Upper lobe of left lung (tissue), 6 donors: ENCODE results near the gene ATG5. TPM values are rescaled to one million over a fixed set of nuclear protein-coding genes. Genes with fewer than 3 reads are reported as not detected.

Experiments
- ATAC-seq, 2 donors: fragments of 200-7000 bp; cut with Tn5 transposase; one replicate each; pipeline ENCODE4 v1.9.1; 2022; ENCODE audit warnings: mild to moderate bottlenecking in 2 of 2, moderate library complexity in 2 of 2; ENCODE audit not compliant: low FRiP score in 2 of 2
- DNase-seq, 2 donors: peaks; one replicate each; pipeline ENCODE4 v3.0.0-alpha.2; 2019 to 2020
- H3K27ac ChIP-seq, 4 donors: fragments of 200-600 bp; sonication (generic); one replicate each; pipeline ENCODE4 v1.5.1; 2016 to 2019
- H3K27me3 ChIP-seq, 4 donors: fragments of 200-600 bp; sonication (generic); one replicate each; pipeline ENCODE4 v1.5.1; 2017 to 2019
- H3K36me3 ChIP-seq, 4 donors: fragments of 200-600 bp; sonication (generic); one replicate each; pipeline ENCODE4 v1.5.1; 2016 to 2019
- H3K4me1 ChIP-seq, 4 donors: fragments of 200-600 bp; sonication (generic); one replicate each; pipeline ENCODE4 v1.5.1; 2018 to 2019
- H3K4me3 ChIP-seq, 4 donors: fragments of 200-600 bp; sonication (generic); one replicate each; pipeline ENCODE4 v1.5.1; 2017 to 2019; ENCODE audit warnings: mild to moderate bottlenecking in 2 of 4, moderate library complexity in 1 of 4
- H3K9me3 ChIP-seq, 4 donors: fragments of 200-600 bp; sonication (generic); one replicate each; pipeline ENCODE4 v1.5.1; 2018 to 2019
- EP300 ChIP-seq, 4 donors: sonication (generic); formaldehyde crosslinking; IDR thresholded peaks; one replicate each; pipeline ENCODE4 v1.5.1; 2017; ENCODE audit warnings: antibody characterized with exemption in 4 of 4, control low read depth in 2 of 4
- POLR2A ChIP-seq, 4 donors: fragments of 450-650 bp; IDR thresholded peaks; one replicate each; pipeline ENCODE4 v1.5.1; 2016 to 2017; ENCODE audit warnings: antibody characterized with exemption in 4 of 4, mild to moderate bottlenecking in 2 of 4
- POLR2AphosphoS5 ChIP-seq, 2 donors: sonication (generic); formaldehyde crosslinking; IDR thresholded peaks; one replicate each; pipeline ENCODE4 v1.5.1; 2017; ENCODE audit warnings: antibody characterized with exemption in 2 of 2
- WGBS, 2 donors: methylation state at CpG; one replicate each; pipeline ENCODE4 v1.1.5; 2017 to 2018; 5-methylcytosine and 5-hydroxymethylcytosine counted together
- total RNA-seq, 6 donors: library from RNA; depleted of rRNA in 4 of 6; stranded (reverse); fragments of >200 nt in 4 of 6; gene quantifications; one replicate each; pipeline versions ENCODE4 v1.1.0 to v1.2.1, GENCODE V29; 2016 to 2021
- TF ChIP-seq, protein P1 (sequence below), 6 experiments: fragments of 450-650 bp in 4 of 6; fragments of 200-600 bp in 2 of 6; sonication (generic) in 2 of 6; IDR thresholded peaks; one replicate each; pipeline ENCODE4 v1.5.1; 2016 to 2019; ENCODE audit warnings: antibody characterized with exemption in 6 of 6
- donor health status: DM: no; HTN: no; CAD: no; lungs with moderate emphysema.
- donor health status: DM: no; HTN: yes; CAD: no; lungs with severe emphysema.

Gene ATG5
- total RNA-seq, 6 donors from 2014 or later = 25.8 to 55.1 (median 28.7) TPM

DNA sequence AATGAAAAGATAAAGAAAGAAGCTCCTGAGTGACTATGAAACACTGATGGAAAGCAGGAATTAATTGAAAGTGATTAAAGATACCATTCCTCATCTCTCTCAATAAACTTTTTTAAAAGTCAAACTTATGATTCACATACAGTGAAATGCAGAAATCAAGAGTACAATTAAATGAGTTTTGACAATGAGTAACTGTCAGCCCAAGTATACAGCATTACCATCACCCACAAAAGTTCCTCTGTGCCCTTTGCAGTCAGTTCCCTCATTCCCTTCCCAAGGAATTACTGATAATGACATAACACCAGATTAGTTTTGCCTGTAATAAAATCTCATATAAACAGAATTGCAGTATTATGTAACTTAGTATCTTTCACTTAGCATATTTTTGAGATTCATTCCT, 44.5 kb downstream of the ATG5 start:
- no peak for DNase-seq
- H3K36me3 ChIP-seq = peaks cover 0 to 24% (median 1%) of the 10 kb centered on the region in 4 donors
- no peak for ATAC-seq

GRCh38 chr6:106279179-106279578, 46.4 kb downstream of the ATG5 start:
- DNase-seq (no peak), ATAC-seq (no peak)
- Histone ChIP-seq H3K4me1 (peaks cover 0 to 4% (median 2%) of the 10 kb centered on the region in 4 donors), H3K27ac (no peak overlapping the region), H3K36me3 (peaks cover 0 to 24% (median 1%) of the 10 kb centered on the region in 4 donors), H3K9me3 (no peaks in the 10 kb centered on the region), H3K27me3 (no peaks in the 10 kb centered on the region), H3K4me3 (no peak overlapping the region)
- WGBS, 2 donors = 67 to 71% methylated on average over 1 of the region's 1 CpG
- TF ChIP-seq POLR2AphosphoS5 (IDR thresholded peaks at IDR 0.05) (no peak), EP300 (IDR thresholded peaks at IDR 0.05) (no peak), POLR2A (IDR thresholded peaks at IDR 0.05) (no peak)

More for the DNA sequence above, 44.5 kb downstream of the ATG5 start:
- no peaks in the 10 kb centered on the region for H3K27me3 ChIP-seq
- H3K9me3 ChIP-seq = no peaks in the 10 kb centered on the region
- H3K27ac ChIP-seq = no peak overlapping the region
- H3K4me1 ChIP-seq = peaks cover 0 to 3% (median 0%) of the 10 kb centered on the region in 4 donors
- TF ChIP-seq EP300 (IDR thresholded peaks at IDR 0.05) = no peak
- TF ChIP-seq POLR2A (IDR thresholded peaks at IDR 0.05) = no peak
- no peak for TF ChIP-seq POLR2AphosphoS5 (IDR thresholded peaks at IDR 0.05)
- TF ChIP-seq, protein P1, sequence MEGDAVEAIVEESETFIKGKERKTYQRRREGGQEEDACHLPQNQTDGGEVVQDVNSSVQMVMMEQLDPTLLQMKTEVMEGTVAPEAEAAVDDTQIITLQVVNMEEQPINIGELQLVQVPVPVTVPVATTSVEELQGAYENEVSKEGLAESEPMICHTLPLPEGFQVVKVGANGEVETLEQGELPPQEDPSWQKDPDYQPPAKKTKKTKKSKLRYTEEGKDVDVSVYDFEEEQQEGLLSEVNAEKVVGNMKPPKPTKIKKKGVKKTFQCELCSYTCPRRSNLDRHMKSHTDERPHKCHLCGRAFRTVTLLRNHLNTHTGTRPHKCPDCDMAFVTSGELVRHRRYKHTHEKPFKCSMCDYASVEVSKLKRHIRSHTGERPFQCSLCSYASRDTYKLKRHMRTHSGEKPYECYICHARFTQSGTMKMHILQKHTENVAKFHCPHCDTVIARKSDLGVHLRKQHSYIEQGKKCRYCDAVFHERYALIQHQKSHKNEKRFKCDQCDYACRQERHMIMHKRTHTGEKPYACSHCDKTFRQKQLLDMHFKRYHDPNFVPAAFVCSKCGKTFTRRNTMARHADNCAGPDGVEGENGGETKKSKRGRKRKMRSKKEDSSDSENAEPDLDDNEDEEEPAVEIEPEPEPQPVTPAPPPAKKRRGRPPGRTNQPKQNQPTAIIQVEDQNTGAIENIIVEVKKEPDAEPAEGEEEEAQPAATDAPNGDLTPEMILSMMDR (IDR thresholded peaks at IDR 0.05) = no peak
- no peak overlapping the region for H3K4me3 ChIP-seq

- WGBS, 2 donors = 69 to 75% methylated on average over 5 of the region's 5 CpGs
- Histone ChIP-seq H3K4me1 (peaks cover 0 to 4% (median 0%) of the 10 kb centered on the region in 4 donors), H3K36me3 (peaks cover 0 to 24% (median 1%) of the 10 kb centered on the region in 4 donors), H3K9me3 (no peaks in the 10 kb centered on the region), H3K4me3 (no peak overlapping the region), H3K27me3 (no peaks in the 10 kb centered on the region), H3K27ac (no peak overlapping the region)
- DNase-seq (no peak), ATAC-seq (no peak)
- TF ChIP-seq EP300 (IDR thresholded peaks at IDR 0.05) = no peak
- TF ChIP-seq, protein P1 (IDR thresholded peaks at IDR 0.05) = no peak
- TF ChIP-seq POLR2AphosphoS5 (IDR thresholded peaks at IDR 0.05) = no peak
- TF ChIP-seq POLR2A (IDR thresholded peaks at IDR 0.05) = no peak
These were observed 49.9 kb downstream of the ATG5 start for GRCh38 chr6:106275692-106276091.

- H3K4me1 ChIP-seq = peaks cover 0 to 4% (median 0%) of the 10 kb centered on the region in 4 donors
- TF ChIP-seq, protein P1 (IDR thresholded peaks at IDR 0.05) = no peak
- TF ChIP-seq POLR2AphosphoS5 (IDR thresholded peaks at IDR 0.05) (no peak), EP300 (IDR thresholded peaks at IDR 0.05) (no peak), POLR2A (IDR thresholded peaks at IDR 0.05) (no peak)
- no peak overlapping the region for H3K27ac ChIP-seq
- ATAC-seq = no peak
- H3K36me3 ChIP-seq = peaks cover 0 to 11% (median 1%) of the 10 kb centered on the region in 4 donors
- no peaks in the 10 kb centered on the region for H3K9me3 ChIP-seq
- DNase-seq = no peak
- H3K4me3 ChIP-seq = no peak overlapping the region
- WGBS, 2 donors = 68 to 85% methylated on average over 1 of the region's 1 CpG
- H3K27me3 ChIP-seq = no peaks in the 10 kb centered on the region
These were observed 52.5 kb downstream of the ATG5 start for GRCh38 chr6:106273087-106273486.

- ATAC-seq = no peak
- Histone ChIP-seq H3K4me1 (peaks cover 0 to 4% (median 0%) of the 10 kb centered on the region in 4 donors), H3K27ac (no peak overlapping the region), H3K36me3 (peaks cover 0 to 3% (median 0%) of the 10 kb centered on the region in 4 donors), H3K4me3 (no peak overlapping the region), H3K27me3 (no peaks in the 10 kb centered on the region), H3K9me3 (peaks cover 0 to 5% (median 0%) of the 10 kb centered on the region in 4 donors)
- TF ChIP-seq EP300 (IDR thresholded peaks at IDR 0.05) (no peak), POLR2A (IDR thresholded peaks at IDR 0.05) (no peak), POLR2AphosphoS5 (IDR thresholded peaks at IDR 0.05) (no peak)
- TF ChIP-seq, protein P1 (IDR thresholded peaks at IDR 0.05) = no peak
- 93 to 94% methylated on average over 4 of the region's 4 CpGs for WGBS, 2 donors
- DNase-seq = no peak
These were observed 53.3 kb downstream of the ATG5 start for GRCh38 chr6:106272287-106272686.
